Epithelial cell of esophagus (primary cell): ENCODE measurements around the gene RNF126.
"Not testable (repeated sequence)": the region's sequence is repeated elsewhere in the genome, so short reads cannot be mapped to it uniquely, and the experiment has no call there.

ENCODE experiments used
- DNase-seq: peaks from one replicate; pipeline ENCODE4 v3.0.0; 2010; ENCODE audit warnings: low read depth
- H3K4me3 ChIP-seq: 2 replicates; pipeline ENCODE4 v1.5.1; 2011; ENCODE audit warnings: mild to moderate bottlenecking, low read length, control low read depth
- TF ChIP-seq, protein P1 (sequence below): IDR thresholded peaks from 2 replicates; pipeline ENCODE4 v1.5.1; 2011; ENCODE audit warnings: low read depth, mild to moderate bottlenecking, low read length, control low read depth, inconsistent platforms; ENCODE audit not compliant: insufficient read depth; ENCODE audit errors: missing control alignments

Gene RNF126

DNA sequence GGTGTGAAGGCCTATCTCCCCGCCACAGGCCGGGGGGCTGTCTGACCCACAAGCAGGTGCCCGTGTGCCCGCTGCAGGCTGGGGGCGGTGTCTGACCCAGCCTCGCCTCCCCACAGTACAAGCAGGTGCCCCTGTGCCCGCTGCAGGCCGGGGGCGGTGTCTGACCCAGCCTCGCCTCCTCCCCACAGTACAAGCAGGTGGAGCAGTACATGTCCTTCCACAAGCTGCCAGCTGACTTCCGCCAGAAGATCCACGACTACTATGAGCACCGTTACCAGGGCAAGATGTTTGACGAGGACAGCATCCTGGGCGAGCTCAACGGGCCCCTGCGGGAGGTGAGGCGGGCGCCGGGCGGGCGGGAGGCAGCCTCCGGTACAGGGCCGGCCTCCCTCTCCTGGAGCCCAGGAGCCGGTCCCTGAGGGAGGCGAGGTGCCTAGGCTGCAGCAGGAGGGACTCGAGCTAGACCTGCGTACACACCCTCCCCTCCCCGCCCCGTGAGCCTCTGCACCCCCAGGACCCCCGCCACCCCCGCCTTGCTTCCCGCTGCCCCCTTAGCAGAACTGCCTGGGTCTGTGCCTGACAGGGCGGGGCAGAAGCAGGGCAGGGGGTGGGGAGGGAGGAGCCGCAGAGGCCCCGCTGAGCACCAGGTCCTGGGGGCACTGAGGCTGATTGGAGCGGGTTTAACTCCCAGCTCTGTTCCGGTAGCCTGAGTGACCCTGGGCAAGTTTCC lies 52.8 kb downstream of the RNF126 start:
- H3K4me3 ChIP-seq: no peak overlapping the region
- TF ChIP-seq, protein P1, sequence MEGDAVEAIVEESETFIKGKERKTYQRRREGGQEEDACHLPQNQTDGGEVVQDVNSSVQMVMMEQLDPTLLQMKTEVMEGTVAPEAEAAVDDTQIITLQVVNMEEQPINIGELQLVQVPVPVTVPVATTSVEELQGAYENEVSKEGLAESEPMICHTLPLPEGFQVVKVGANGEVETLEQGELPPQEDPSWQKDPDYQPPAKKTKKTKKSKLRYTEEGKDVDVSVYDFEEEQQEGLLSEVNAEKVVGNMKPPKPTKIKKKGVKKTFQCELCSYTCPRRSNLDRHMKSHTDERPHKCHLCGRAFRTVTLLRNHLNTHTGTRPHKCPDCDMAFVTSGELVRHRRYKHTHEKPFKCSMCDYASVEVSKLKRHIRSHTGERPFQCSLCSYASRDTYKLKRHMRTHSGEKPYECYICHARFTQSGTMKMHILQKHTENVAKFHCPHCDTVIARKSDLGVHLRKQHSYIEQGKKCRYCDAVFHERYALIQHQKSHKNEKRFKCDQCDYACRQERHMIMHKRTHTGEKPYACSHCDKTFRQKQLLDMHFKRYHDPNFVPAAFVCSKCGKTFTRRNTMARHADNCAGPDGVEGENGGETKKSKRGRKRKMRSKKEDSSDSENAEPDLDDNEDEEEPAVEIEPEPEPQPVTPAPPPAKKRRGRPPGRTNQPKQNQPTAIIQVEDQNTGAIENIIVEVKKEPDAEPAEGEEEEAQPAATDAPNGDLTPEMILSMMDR: no peak
- no peak for DNase-seq

DNA sequence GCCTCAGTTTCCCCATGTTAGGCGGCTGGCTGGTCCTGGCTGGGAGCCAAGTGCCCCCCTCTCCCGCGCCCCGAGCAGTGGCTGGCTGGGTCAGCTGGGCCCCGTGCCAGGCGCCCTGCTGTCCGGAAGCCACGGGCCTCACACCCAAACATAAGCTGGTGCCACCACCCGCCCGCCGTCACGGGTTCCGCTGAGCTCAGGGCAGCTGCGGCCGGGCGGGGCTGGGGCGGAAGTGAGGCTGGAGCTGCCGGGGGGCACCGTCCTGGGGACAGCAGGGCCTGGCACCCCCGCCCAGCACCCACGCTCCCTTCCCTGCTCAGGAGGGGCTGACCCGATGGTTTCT lies 54.0 kb downstream of the RNF126 start:
- H3K4me3 ChIP-seq: no peak overlapping the region
- TF ChIP-seq, protein P1: no peak
- no peak for DNase-seq

DNA sequence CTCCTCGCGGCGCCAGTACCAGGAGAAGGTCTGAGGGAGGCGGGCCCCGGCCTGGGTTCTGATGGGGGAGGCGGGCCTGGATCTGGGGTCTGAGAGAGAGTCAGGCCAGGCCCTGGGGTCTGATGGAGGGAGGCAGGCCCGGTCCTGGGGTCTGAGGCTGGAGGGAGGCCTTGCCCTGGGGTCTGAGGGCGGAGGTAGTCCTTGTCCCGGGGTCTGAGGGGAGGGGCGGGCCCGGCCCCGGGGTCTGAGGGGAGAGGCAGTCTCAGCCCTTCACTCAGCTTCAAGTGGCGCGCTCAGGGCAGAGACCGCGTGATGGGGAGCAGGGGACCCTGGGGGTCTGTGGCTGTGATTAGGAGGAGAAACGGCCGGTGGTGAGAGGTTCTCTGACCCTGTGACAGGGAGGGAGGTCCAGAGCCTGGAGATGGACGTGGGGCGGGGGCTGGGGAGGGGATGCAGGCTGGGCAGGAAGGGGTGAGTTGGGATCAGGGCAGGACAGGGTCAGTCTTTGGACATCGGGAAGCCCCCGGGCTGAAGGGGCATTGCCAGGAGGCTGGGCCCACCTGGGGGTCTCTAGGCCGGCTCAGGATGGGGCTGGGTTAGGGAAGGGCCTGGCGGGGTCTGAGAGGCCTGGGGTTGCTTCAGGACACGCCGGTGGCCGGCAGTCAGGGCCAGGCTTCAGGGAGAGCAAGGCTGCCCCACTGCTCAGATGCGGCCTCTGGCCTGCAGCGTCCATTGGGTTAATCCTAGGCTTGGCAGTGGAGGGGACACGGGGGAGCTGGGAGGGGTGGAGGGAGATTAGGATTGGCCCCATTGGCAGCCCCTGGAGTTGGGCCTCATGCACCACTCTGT lies 54.6 kb downstream of the RNF126 start:
- no peak overlapping the region for H3K4me3 ChIP-seq
- DNase-seq: no peak
- TF ChIP-seq, protein P1: no peak

DNA sequence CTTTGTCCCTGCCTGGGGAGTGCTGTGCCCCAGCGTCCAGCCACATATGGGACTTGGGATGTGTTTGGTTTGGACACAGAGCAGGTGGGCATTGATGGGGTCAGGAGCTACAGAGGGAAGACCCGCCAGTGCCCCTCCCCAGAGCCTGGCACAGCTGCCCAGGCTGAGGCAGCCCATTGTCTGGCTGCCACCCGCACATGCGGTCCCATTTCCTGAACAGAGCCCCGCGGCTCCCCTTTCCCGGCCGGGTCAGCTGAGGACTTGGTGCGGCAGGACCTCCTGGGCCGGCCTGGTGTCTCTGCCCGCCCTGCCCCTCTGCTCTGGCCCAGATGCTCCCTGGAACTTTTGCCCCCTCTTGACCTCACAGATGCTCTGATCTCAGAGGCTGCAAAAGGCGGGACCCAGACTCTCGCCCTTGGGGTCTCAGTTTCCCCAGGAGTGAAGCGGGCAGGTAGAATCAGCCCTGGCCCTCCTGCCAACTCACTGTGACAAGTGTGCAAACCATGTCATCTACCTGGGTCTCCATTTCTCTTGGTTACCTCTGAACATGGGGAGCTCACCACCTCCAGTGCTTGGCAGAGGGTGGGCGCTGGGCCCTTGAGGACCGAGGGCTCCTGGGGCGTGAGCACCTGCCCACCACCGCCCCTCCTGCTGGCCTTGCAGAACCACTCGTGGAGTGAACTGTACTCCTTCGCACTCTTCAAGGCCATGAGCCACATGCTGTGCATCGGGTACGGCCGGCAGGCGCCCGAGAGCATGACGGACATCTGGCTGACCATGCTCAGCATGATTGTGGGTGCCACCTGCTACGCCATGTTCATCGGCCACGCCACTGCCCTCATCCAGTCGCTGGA lies 55.5 kb downstream of the RNF126 start:
- H3K4me3 ChIP-seq: no peak overlapping the region
- TF ChIP-seq, protein P1: no peak
- no peak for DNase-seq

DNA sequence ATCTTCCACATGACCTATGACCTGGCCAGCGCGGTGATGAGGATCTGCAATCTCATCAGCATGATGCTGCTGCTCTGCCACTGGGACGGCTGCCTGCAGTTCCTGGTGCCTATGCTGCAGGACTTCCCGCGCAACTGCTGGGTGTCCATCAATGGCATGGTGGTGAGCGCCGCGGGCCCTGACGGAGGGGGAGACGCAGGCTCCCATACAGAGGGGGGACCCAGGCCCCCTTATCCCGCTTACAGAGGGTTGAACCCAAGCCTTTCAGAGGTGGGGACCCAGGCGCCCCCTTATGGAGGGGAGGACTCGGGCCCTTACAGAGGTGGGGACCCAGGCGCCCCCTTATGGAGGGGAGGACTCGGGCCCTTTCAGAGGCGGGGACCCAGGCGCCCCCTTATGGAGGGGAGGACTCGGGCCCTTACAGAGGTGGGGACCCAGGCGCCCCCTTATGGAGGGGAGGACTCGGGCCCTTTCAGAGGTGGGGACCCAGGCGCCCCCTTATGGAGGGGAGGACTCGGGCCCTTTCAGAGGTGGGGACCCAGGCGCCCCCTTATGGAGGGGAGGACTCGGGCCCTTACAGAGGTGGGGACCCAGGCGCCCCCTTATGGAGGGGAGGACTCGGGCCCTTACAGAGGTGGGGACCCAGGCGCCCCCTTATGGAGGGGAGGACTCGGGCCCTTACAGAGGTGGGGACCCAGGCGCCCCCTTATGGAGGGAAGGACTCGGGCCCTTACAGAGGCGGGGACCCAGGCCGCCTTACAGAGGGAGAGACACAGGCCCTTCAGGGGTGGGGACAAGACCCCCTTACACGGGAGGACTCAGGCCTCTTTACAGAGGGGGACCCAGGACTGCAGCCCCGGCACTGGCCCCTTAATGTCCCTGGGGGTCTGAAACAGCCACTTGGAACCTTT lies 57.7 kb downstream of the RNF126 start:
- not testable (repeated sequence) for DNase-seq, H3K4me3 ChIP-seq

DNA sequence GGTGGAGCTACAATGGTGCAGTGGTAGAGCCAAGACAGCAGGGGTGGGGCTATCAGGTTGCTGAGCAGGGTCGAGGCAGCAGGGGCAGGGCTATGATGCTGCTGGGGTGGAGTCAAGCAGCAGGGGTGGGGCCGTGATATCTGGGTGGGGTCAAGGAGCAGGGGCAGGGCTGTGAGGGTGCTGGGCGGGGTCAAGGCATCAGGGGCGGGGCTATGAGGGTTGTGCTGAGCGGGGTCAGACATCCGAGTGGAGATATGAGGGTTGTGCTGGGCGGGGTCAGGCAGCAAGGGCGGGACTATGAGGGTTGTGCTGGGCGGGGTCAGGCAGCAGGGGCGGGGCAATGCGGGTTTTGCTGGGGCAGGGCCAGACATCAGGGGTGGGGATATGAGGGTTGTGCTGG lies 58.7 kb downstream of the RNF126 start:
- DNase-seq: no peak
- TF ChIP-seq, protein P1: no peak
- no peak overlapping the region for H3K4me3 ChIP-seq

DNA sequence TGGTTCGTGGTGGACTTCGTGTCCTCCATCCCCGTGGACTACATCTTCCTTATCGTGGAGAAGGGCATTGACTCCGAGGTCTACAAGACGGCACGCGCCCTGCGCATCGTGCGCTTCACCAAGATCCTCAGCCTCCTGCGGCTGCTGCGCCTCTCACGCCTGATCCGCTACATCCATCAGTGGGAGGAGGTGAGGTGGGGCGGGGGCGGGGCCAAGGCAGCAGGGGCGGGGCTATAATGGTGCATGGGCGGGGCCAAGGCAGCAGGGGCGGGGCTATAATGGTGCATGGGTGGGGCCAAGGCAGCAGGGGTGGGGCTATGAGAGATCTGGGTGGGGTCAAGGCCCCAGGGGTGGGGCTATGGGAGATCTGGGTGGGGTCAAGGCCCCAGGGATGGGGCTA lies 59.2 kb downstream of the RNF126 start:
- H3K4me3 ChIP-seq, DNase-seq: not testable (repeated sequence)

DNA sequence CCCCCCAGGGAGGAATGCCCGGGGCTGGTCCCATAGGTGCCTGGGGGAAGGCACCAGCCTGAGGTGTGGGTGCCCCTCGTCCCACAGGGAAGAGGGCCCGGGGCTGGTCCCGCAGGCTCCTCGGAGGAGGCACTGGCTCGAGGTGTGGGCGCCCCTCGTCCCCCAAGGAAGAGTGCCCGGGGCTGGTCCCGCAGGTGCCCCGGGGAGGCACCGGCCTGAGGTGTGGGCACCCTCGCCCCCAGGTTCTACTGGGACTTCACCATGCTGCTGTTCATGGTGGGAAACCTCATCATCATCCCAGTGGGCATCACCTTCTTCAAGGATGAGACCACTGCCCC lies 59.7 kb downstream of the RNF126 start:
- not testable (repeated sequence) for H3K4me3 ChIP-seq, DNase-seq
